ENCODE data around the gene TLCD5.

TLCD5 gene

DNA sequence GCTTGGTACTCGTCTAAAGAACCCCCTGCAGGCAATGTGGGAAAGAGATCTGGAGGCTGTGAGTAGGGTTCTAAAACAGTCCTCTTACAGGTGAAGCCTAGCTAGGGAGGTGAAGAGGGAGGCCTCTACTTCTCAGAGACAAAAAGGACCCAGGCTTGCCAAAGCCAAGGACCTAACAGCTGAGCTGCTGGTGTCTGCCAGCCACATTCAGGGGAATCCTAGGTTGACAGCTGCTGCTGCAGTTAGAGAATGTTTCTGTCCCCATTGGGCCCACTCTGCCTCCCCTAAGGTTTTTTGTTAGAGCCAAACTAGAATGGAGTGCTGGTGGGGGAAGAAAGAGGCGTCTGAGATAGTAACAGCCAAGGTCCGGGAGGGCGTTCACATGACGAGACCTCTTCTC lies 26.6 kb upstream of the TLCD5 start:
- no peaks in the 10 kb centered on the region for H3K9me3 ChIP-seq
- H3K27me3 ChIP-seq (ENCODE audit: low read depth), result peaks cover 41% of the 10 kb centered on the region
- H3K36me3 ChIP-seq (replicated peaks), result no peaks in the 10 kb centered on the region
- in situ Hi-C loops (cut with MboI; ENCODE audit: low sequenced_read_pairs), result no loop called here
- H3K4me3 ChIP-seq, result no peak overlapping the region
- DNase-seq (ENCODE audit: low spot score in 2 of 2), result no peak
- H3K4me1 ChIP-seq, result no peaks in the 10 kb centered on the region

DNA sequence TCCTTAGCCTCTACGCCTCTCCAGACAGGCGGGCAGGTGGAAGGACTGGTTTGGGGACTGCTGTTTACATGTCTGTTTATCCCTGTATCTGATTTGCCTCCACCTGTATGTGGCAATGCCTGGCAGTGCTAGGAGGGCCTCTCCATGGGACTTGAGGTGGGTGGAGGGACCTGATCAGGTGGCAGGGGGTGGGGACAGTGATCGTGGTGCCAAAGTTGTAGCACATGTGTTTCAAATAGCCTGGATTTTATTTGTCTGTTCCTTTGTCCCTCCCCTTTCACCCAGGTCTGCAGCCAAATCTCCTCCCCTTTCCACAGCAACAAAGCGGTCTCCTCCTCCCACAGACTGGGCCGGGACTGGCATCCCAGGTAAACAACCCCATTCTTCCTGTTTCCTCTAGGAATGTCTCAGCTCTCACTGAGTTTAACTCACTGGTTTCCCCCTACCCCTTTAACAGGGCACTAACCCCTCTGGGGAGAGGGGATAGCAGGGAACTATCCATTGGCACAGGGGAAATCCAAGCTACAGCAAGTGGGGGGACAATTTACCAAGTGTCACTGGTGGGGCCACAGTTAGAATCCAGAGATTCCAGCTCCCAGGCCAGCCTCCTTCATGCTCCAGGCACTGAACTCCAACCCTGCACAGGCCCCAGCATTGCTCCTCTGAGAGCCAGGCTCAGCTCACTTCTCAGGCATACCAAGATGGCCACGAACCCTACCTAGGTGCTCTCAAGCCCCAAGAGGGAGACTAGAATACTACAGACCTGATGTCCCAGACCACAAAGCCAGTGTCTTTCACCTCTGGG lies 22.9 kb upstream of the TLCD5 start:
- peaks cover 10% of the 10 kb centered on the region for H3K27me3 ChIP-seq (ENCODE audit: low read depth)
- no peak for DNase-seq (ENCODE audit: low spot score in 2 of 2)
- H3K4me3 ChIP-seq, result no peak overlapping the region
- in situ Hi-C loops (cut with MboI; ENCODE audit: low sequenced_read_pairs), result loop anchor here (5.0 kb wide), 2 partner anchors 65 to 130 kb away; no protein-coding TSS in a partner anchor
- no peaks in the 10 kb centered on the region for H3K36me3 ChIP-seq (replicated peaks)
- no peaks in the 10 kb centered on the region for H3K9me3 ChIP-seq
- no peaks in the 10 kb centered on the region for H3K4me1 ChIP-seq

DNA sequence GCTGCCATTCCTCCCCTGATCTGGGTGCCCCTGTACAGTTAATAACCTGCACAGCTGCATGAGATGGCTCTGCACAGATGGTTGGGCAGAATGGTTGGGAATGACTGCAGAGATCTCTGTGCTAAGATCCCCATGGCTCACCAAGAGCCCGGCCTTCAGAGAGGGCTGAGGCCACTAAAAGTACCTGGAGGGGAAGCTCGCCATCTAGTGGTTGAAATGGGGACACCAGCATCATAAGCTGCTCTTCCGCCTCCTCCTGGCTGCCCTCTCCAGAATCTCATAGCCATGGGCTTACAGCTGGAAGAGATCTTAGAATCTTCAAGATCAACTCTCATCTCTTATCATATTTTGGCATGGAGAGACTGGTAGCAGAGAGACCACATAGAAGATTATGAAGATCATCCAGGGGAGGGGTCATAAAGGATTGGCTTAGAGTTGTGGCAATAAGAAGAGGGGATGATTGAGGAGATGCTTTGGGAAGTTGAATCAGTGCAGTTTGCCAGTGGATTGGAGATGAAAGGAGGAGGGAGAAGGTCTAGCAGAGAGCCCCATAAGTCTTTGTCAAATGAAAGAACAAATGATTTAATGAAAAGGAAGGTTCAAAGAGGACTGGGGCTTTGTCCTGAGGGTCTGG lies 22.0 kb upstream of the TLCD5 start:
- in situ Hi-C loops (cut with MboI; ENCODE audit: low sequenced_read_pairs), result loop anchor here (5.0 kb wide), 2 partner anchors 66 to 131 kb away; no protein-coding TSS in a partner anchor
- Histone ChIP-seq H3K4me1 (no peaks in the 10 kb centered on the region), H3K27me3 (ENCODE audit: low read depth) (peaks cover 8% of the 10 kb centered on the region; the same call in 1 of the 2 replicates), H3K36me3 (replicated peaks) (no peaks in the 10 kb centered on the region), H3K9me3 (no peaks in the 10 kb centered on the region), H3K4me3 (no peak overlapping the region)
- DNase-seq (ENCODE audit: low spot score in 2 of 2), result peak; percentile 52 to 86

DNA sequence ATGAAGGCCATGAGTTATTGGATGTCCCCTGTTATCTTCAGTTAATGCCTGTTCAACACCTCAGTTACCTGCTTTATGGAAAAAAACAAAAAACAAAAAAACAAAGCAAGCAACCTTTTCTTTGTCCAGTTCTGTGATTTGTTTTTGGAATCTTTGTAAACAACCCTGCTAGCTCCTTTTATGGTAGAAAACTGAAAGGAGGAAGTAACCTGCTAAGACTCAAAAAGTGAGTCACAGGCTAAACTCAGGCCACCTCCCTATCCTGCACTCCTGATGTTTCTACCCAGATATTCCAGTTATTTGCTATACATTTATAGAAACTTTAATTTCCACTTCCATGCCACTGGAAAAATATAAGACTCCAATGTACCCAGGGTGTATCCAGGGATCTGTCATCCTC lies 20.6 kb upstream of the TLCD5 start:
- Histone ChIP-seq H3K4me3 (no peak overlapping the region), H3K27me3 (ENCODE audit: low read depth) (no peaks in the 10 kb centered on the region), H3K9me3 (no peaks in the 10 kb centered on the region), H3K36me3 (replicated peaks) (no peaks in the 10 kb centered on the region), H3K4me1 (no peaks in the 10 kb centered on the region)
- in situ Hi-C loops (cut with MboI; ENCODE audit: low sequenced_read_pairs), result loop anchor here (5.0 kb wide), 2 partner anchors 67 to 132 kb away; no protein-coding TSS in a partner anchor
- DNase-seq (ENCODE audit: low spot score in 2 of 2), result no peak

DNA sequence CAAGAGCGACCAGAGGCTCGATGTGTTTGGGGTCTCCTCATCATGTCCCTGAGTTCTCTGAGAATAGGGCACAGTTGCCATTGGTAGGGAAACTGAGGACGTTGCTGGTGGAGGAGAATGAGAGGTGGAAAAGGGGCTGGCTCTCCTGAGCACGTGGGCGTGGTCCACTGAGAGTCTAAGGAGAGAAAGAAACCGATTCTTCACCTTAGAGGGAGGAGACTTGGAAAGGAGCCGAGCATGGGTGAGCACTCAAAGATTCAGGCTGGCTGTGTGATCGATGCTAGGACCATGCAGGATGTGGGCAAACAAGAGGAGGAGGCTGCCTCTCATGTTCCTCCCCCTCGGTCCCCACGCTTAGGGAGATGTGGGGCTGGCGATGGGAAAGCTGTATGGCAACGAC lies 19.8 kb upstream of the TLCD5 start:
- no peaks in the 10 kb centered on the region for H3K36me3 ChIP-seq (replicated peaks)
- no peaks in the 10 kb centered on the region for H3K4me1 ChIP-seq
- no peak overlapping the region for H3K4me3 ChIP-seq
- in situ Hi-C loops (cut with MboI; ENCODE audit: low sequenced_read_pairs), result no loop called here
- DNase-seq (ENCODE audit: low spot score in 2 of 2), result no peak
- no peaks in the 10 kb centered on the region for H3K9me3 ChIP-seq
- H3K27me3 ChIP-seq (ENCODE audit: low read depth), result no peaks in the 10 kb centered on the region

DNA sequence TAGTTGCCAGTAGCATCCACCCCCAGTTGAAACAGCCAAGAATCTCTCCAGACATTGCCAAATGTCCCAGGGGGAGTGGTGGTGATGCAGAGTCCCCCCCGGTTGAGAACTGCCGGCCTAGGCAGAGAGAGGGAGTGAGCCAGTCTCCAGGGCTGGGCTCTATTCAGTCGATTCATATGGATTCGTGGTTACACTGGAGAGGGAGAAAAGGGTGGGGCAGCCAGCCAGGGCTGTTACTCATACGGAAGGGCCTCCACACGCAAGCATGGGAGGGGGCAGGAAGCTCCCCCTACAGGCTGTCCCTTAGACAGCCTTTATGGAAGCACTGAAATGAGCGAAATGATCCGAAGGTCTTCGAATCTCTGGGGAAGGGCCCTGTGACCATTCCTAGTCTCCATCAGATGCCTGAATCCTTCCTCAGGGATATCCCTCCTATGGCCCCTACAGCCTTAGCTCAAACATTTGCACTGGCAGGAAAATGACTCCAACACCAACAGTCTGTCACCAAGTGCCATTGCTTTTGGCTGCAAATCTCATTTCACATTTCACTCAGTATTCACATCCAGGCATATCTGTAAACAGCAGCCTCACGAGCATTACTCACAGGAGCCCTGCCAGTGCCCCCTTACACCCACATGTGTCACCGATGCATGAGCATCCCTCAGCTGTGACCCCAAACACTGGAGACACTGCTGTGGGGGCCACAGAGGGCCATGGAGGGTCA lies 18.4 kb upstream of the TLCD5 start:
- Histone ChIP-seq H3K4me1 (no peaks in the 10 kb centered on the region), H3K36me3 (replicated peaks) (no peaks in the 10 kb centered on the region), H3K27me3 (ENCODE audit: low read depth) (no peaks in the 10 kb centered on the region), H3K9me3 (no peaks in the 10 kb centered on the region), H3K4me3 (no peak overlapping the region)
- in situ Hi-C loops (cut with MboI; ENCODE audit: low sequenced_read_pairs), result no loop called here
- peak; percentile 39 to 77 for DNase-seq (ENCODE audit: low spot score in 2 of 2)

DNA sequence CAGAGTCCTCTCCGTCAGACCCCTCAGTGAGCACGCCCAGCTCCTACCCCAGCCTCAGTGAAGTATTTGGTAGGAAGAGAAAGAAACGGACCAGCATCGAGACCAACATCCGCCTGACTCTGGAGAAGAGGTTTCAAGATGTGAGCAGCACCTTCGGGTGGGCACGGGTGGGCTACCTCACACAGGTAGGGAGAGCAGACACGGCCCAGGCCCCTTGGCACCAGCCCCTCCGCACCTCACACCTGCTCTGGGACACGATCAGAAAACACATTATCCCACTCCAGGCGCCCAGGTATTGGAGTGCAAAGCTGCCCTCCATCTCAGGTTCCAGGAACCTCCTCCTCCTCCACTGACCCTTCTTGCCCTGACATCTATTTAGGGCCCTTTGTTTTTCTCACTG lies 17.6 kb upstream of the TLCD5 start:
- H3K4me1 ChIP-seq, result no peaks in the 10 kb centered on the region
- in situ Hi-C loops (cut with MboI; ENCODE audit: low sequenced_read_pairs), result no loop called here

DNA sequence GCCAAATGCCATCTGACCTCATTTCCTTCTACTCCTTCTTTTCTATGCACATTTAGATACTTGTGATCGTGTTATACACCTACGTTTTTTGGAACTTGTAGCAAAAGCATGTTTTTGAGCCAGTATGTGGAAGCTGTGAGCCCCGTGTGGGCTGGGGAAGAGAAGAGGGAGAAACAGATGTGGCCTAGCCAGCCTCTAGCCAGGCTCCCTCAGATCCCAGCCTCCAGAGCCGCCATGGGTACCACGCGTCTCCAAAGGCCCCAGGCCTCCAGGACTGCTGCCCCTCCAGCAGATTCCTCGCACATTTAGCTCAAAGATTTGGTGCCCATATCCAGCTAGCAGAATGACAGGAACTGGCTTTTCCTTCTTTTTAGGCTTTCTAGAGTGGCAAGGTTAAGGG lies 17.0 kb upstream of the TLCD5 start:
- Histone ChIP-seq H3K9me3 (no peaks in the 10 kb centered on the region), H3K4me3 (no peak overlapping the region), H3K36me3 (replicated peaks) (no peaks in the 10 kb centered on the region), H3K27me3 (ENCODE audit: low read depth) (no peaks in the 10 kb centered on the region), H3K4me1 (no peaks in the 10 kb centered on the region)
- in situ Hi-C loops (cut with MboI; ENCODE audit: low sequenced_read_pairs), result no loop called here
- DNase-seq (ENCODE audit: low spot score in 2 of 2), result no peak

More for the DNA sequence above, 17.6 kb upstream of the TLCD5 start:
- H3K36me3 ChIP-seq (replicated peaks), result no peaks in the 10 kb centered on the region
- H3K4me3 ChIP-seq, result no peak overlapping the region
- H3K9me3 ChIP-seq, result no peaks in the 10 kb centered on the region
- no peaks in the 10 kb centered on the region for H3K27me3 ChIP-seq (ENCODE audit: low read depth)
- DNase-seq (ENCODE audit: low spot score in 2 of 2), result no peak

DNA sequence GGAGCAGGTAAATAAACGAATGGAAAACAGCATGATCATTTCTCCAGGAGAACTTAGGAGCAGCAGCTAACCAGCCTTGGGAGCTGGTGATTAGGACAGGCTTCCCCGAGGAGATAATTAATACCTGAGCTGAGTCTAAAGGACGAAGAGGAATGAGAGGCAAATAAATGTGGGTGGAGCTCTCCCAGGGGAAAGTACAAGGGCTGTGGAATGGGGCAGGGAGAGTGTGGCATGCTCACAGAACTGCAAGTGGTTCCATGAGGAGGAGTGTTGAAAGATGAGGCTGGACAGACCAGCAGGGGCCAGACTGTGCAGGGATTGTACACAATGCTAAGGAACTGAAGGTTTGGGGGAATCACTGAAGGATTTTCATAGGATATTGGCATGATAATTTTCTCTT lies 14.2 kb upstream of the TLCD5 start:
- in situ Hi-C loops (cut with MboI; ENCODE audit: low sequenced_read_pairs), result no loop called here
- no peaks in the 10 kb centered on the region for H3K9me3 ChIP-seq
- H3K27me3 ChIP-seq (ENCODE audit: low read depth), result no peaks in the 10 kb centered on the region
- no peak overlapping the region for H3K4me3 ChIP-seq
- no peak for DNase-seq (ENCODE audit: low spot score in 2 of 2)
- no peaks in the 10 kb centered on the region for H3K36me3 ChIP-seq (replicated peaks)
- H3K4me1 ChIP-seq, result no peaks in the 10 kb centered on the region

DNA sequence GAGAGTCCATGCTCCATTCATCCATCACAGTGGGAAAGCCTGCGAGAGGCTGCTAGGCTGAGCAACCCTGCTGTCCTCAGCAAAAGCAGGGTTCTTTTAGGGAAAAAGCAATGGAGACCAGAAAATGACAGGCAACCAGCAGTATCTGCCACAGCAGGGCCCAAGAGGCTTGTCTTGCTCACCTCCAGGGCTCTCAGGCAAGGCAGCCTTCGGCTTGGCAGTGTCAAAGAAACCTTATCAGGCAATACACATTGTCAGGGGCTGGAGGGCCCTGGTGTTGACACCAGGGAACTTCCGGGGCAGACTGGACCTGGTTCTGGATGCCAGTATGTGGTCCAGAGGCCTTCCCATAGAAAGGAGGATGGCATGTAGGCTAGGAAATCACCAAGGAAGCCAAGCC lies 10.2 kb upstream of the TLCD5 start:
- no peak for DNase-seq (ENCODE audit: low spot score in 2 of 2)
- in situ Hi-C loops (cut with MboI; ENCODE audit: low sequenced_read_pairs), result no loop called here
- Histone ChIP-seq H3K4me1 (no peaks in the 10 kb centered on the region), H3K9me3 (no peaks in the 10 kb centered on the region), H3K36me3 (replicated peaks) (no peaks in the 10 kb centered on the region), H3K27me3 (ENCODE audit: low read depth) (no peaks in the 10 kb centered on the region), H3K4me3 (no peak overlapping the region)

DNA sequence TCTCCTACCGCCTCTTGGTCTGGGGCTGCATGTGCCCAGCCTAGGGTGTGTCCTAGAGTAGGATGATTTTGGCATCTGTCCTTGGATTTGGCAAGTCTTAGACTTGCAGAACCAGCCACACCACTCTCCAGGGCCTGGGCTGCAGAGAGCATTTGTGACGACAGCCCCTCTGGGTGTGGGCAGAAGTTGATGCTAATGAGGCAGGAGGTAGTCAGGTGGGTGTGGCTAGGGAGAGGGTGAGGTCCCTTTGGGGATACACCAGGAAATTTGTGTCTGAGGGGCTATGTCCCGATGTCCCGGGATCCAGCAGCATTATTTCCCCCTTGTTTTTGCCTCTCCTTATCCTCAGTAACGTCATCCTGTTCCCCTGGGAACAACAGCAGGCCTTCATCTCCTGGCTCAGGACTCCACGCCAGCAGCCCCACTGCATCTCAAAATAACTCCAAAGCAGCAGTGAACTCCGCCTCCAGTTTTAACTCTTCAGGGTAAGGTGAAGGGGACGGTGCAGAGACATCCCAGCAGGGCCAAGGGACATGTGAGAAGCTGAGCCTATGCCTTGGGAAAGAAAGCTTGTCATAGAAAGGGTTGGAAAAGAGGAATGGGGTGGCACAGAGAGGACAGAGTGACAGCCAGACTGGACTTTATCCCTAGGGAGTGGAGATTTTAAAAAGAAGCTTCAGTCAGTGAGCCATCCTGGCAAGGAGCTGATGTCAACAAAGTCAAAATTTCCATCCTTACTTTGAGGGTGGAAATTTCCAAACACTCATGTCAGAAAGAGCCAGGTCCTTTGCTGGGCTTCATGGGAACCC lies 8.0 kb upstream of the TLCD5 start:
- Histone ChIP-seq H3K4me3 (no peak overlapping the region), H3K27me3 (ENCODE audit: low read depth) (no peaks in the 10 kb centered on the region), H3K9me3 (no peaks in the 10 kb centered on the region), H3K36me3 (replicated peaks) (no peaks in the 10 kb centered on the region), H3K4me1 (no peaks in the 10 kb centered on the region)
- DNase-seq (ENCODE audit: low spot score in 2 of 2), result no peak
- in situ Hi-C loops (cut with MboI; ENCODE audit: low sequenced_read_pairs), result no loop called here

DNA sequence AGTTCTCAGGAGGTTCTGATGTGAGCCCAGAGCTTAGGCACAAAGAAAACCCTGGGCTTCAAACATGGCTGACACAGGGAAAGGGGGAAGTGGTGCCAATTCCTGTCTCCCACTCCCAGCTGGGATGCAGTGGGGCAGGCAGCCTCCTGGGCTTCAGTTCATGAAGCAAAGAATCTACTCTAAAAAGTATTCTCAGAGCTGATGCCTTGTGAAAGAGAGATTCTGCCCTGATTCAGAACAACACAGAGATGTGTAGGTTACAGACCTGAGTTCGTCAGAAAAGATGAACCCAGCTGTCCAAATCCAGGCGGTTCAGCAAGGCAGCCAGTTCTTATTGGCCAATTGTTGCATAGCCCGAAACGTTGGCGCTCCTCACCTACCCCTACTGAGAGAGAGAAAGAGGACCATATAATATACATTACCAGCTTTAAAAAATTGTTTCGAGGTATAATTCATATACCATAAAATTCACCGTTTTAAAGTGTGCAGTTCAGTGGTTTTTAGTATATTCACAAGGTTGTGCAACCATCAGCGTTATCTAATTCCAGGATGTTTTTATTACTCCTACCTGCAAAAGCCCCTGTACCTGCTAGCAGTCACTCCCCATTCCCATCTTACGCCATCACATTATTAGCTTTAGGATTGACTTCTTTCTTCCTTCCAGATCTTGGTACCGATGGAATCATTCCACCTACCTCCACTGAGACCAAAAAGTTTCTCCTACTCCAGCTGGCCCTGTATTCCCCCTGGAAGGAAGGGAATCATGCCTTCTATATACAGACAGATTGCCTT lies 7.2 kb upstream of the TLCD5 start:
- Histone ChIP-seq H3K4me3 (no peak overlapping the region), H3K36me3 (replicated peaks) (no peaks in the 10 kb centered on the region), H3K4me1 (no peaks in the 10 kb centered on the region), H3K27me3 (ENCODE audit: low read depth) (no peaks in the 10 kb centered on the region), H3K9me3 (no peaks in the 10 kb centered on the region)
- no peak for DNase-seq (ENCODE audit: low spot score in 2 of 2)
- in situ Hi-C loops (cut with MboI; ENCODE audit: low sequenced_read_pairs), result no loop called here

DNA sequence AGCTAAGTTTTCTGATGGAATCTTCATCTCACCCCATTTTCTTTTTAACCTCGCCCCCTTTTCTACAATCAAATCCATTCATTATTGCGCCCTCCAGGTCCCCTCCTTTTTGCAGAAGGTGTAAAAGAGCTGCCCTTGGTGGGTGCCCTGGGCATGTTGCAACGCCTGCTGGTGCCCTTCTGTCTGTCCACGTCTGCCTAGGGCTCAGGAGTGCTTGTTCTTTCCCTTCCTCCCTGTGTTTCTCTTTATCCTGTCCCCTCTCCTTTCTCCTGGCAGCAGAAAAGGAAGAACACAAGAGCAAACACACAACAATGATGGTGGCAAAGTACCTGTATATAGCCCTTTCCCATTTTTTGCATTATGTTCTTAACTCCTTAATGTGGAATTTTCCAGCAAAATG lies 6.2 kb upstream of the TLCD5 start:
- Histone ChIP-seq H3K36me3 (replicated peaks) (no peaks in the 10 kb centered on the region), H3K27me3 (ENCODE audit: low read depth) (no peaks in the 10 kb centered on the region), H3K4me3 (no peak overlapping the region), H3K9me3 (no peaks in the 10 kb centered on the region), H3K4me1 (no peaks in the 10 kb centered on the region)
- in situ Hi-C loops (cut with MboI; ENCODE audit: low sequenced_read_pairs), result no loop called here
- DNase-seq (ENCODE audit: low spot score in 2 of 2), result no peak
